Fibroblast of the aortic adventitia (primary cell): ENCODE data around the gene PDCD10. TPM values are rescaled to one million over a fixed set of nuclear protein-coding genes. Genes with fewer than 3 reads are reported as not detected.

Experiments
- DNase-seq: peaks from one replicate; pipeline ENCODE4 v3.0.0-alpha.2; 2010; ENCODE audit warnings: low read depth
- H3K4me3 ChIP-seq: 2 replicates; pipeline ENCODE4 v1.5.1; 2011; ENCODE audit warnings: low read depth, mild to moderate bottlenecking, control low read depth, low read length, moderate library complexity
- small RNA-seq: library from RNA; depleted of rRNA; stranded (forward); fragments of <200 nt; gene quantifications from one replicate; pipeline ENCODE3, GENCODE V24; 2012
- total RNA-seq: library from RNA; depleted of rRNA; stranded (reverse); fragments of >200 nt; gene quantifications from 2 replicates; pipeline ENCODE4 v1.2.3, GENCODE V29; 2012; ENCODE audit warnings: low replicate concordance
- TF ChIP-seq, protein P1 (sequence below): IDR thresholded peaks from 2 replicates; pipeline ENCODE4 v1.5.1; 2011; ENCODE audit warnings: mild to moderate bottlenecking, low read length, control low read depth, inconsistent platforms; ENCODE audit not compliant: insufficient read depth

PDCD10 gene
- total RNA-seq, 1 donor, result 64.8 TPM

DNA sequence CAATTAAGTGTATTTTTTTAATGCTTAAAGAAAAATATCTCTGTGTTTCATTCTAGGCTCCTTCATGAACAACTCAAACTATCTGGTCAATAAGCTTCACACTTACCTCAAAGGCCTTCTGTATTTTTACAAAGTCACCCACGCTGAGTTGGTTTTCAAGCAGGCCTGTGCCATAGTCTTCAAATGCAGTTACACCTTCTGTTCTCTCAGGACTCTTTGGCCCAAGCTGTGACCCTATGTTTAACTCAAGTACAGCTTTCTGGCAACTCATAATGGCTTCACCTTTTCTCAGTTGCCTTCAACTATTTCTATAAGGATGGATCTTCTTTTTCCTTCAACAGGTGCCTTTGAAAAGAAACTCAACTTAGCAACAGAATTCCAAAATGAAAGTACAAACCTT lies 81.5 kb downstream of the PDCD10 start:
- no peak for DNase-seq
- TF ChIP-seq, protein P1, sequence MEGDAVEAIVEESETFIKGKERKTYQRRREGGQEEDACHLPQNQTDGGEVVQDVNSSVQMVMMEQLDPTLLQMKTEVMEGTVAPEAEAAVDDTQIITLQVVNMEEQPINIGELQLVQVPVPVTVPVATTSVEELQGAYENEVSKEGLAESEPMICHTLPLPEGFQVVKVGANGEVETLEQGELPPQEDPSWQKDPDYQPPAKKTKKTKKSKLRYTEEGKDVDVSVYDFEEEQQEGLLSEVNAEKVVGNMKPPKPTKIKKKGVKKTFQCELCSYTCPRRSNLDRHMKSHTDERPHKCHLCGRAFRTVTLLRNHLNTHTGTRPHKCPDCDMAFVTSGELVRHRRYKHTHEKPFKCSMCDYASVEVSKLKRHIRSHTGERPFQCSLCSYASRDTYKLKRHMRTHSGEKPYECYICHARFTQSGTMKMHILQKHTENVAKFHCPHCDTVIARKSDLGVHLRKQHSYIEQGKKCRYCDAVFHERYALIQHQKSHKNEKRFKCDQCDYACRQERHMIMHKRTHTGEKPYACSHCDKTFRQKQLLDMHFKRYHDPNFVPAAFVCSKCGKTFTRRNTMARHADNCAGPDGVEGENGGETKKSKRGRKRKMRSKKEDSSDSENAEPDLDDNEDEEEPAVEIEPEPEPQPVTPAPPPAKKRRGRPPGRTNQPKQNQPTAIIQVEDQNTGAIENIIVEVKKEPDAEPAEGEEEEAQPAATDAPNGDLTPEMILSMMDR, result no peak

DNA sequence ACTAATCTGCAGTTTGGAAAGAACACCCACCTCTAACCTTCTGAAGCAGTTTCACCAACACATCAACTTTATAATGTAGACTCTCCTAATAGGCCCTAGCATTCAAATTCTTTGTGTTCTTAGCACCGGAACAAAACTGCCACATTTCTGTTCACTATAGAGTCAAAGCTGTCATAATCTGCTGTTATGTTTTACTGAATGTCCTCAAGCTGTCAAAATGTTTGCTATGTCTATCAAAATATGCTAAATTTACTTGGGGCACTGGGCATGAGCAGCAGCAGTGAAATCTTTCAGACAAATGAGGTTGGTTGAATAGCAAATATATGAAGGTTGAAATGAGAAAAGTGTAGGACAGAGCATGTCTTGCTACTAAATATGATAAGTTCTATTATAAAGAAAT lies 82.9 kb downstream of the PDCD10 start:
- TF ChIP-seq, protein P1, result no peak
- H3K4me3 ChIP-seq, result no peak overlapping the region
- no peak for DNase-seq

More for the DNA sequence above, 81.5 kb downstream of the PDCD10 start:
- no peak overlapping the region for H3K4me3 ChIP-seq

DNA sequence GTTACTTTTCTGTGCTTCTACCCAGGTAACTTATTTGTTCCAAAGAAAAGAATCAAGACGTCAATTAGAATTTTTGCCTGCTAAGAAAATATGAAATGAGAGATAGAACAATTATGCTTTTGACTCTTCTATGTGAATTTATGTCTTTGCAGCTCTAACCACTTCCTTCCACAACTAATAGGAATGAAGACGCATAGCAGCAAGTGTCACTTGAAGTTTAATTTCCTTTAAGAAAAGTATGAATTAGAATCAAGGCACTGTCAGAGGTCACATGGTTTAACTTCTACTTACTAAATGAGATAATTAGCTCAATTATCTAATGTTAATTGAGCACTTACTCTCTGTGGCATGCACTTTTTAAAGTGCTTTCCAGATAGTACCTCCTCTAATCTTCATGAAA lies 84.2 kb downstream of the PDCD10 start:
- no peak for DNase-seq
- H3K4me3 ChIP-seq, result no peak overlapping the region
- TF ChIP-seq, protein P1, result no peak

DNA sequence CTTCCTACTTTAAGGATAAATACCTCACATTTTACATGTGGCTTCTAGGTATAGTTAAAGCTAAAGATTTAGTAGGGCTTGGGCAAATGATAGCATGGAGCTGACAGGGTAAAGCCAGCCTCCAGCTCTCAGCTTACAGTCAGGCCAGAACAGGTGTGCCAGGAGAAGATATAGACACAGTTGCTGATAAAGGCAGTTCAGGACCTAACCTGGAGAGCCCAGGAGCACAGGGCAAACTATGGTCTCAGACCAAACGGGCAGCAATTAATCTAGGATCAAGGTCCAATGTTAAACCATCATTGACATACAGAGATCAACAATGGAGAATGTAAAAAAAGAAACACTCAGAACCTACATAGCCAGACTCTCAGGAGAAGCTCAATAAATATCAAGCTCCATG lies 84.9 kb downstream of the PDCD10 start:
- TF ChIP-seq, protein P1, result no peak
- DNase-seq, result no peak
- H3K4me3 ChIP-seq, result no peak overlapping the region

DNA sequence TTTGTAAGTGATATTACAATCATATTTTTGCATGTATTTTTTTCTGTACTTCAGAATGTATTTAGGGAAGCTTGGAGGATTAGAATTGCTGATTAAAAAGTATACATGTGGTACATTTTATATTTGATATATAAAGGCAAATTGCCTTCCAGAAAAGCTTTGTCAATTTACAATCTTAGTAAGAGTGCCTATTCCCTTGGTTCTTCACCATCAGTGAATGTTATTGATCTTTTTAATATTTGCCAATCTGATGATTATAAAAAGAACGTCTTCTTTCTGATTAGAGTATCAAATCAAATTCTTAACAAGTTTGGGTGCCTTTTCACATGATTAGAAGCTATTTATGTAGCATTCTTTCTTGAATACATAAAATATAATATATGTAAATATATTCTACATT lies 90.1 kb downstream of the PDCD10 start:
- no peak for DNase-seq
- no peak overlapping the region for H3K4me3 ChIP-seq
- TF ChIP-seq, protein P1, result no peak

Small RNA genes within 50 kb of the gene (small RNA-seq; reads per million reads assigned to genes)
- gene HMGN1P8, result not detected

Other genes with a start within 250 kb of the PDCD10 start
- gene WDR49, start 81.0 kb downstream of the PDCD10 start, total RNA-seq, result under 0.01 and 0.08 TPM in 2 replicates
- gene SERPINI1, start 829 bp upstream of the PDCD10 start, total RNA-seq, result 3.4 and 3.7 TPM in 2 replicates